GM21717 (cell line): ENCODE data around the gene POU3F1.

Experiments
- ATAC-seq: cut with Tn5 transposase; IDR thresholded peaks from one replicate; pipeline ENCODE4 v1.9.1; 2021; ENCODE audit warnings: mild to moderate bottlenecking, moderate library complexity; ENCODE audit not compliant: unreplicated experiment

POU3F1 gene

DNA sequence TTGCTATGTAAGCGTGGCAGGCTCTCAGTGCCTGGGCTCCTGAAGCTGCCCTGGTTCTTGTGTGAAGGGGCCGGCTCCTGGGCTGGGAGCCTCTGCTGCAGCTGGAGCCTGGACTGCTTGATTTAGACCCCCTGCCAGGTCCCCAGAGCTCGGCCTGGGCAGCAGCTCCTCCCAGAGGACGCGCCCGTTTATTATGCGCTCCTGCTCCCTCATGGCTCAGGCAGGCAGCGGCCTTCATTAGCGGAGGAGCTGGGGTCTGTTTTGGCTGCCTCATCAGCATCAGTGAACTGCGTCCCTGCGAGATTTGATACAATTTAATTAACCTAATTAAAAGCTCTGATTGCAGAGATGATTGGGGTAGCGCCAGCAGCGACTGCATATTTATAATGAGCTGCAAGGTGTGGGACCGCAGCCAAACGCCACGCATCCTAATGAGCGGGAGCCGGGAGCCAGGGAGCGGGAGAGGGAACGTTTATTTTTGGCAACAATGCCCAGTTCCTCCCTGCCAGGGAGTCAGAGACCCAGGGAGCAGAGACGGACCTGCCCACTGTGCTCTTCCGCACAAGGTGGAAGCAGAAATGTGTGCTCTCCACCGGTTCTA lies 17.4 kb downstream of the POU3F1 start:
- ATAC-seq: no peak

GRCh38 chr1:38028671-38029070 lies 17.9 kb downstream of the POU3F1 start:
- no peak for ATAC-seq

DNA sequence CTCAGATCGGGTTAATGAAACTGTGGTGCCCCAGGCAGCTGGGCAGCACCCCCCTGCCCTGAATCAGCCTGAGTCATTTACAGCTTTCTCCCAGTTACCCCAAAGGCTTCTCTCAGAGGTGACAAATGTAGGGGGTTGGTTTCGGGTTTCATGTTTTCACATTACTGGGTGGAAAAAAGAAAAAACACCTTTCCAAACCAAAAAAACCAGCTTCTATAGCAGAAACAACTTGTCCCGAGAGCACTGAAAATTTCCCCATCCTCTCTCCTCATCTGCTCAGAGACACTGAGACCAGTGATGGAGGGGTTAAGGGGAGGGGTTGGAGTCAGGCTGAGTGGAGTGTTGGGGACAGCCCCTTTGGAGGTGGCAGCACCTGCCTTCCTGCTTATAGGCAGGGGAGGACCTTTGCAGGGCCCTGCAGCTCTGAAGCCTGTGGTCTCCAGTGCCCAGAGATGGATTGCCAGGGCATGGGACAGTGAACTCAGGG lies 18.4 kb downstream of the POU3F1 start:
- ATAC-seq: peak; percentile 65

DNA sequence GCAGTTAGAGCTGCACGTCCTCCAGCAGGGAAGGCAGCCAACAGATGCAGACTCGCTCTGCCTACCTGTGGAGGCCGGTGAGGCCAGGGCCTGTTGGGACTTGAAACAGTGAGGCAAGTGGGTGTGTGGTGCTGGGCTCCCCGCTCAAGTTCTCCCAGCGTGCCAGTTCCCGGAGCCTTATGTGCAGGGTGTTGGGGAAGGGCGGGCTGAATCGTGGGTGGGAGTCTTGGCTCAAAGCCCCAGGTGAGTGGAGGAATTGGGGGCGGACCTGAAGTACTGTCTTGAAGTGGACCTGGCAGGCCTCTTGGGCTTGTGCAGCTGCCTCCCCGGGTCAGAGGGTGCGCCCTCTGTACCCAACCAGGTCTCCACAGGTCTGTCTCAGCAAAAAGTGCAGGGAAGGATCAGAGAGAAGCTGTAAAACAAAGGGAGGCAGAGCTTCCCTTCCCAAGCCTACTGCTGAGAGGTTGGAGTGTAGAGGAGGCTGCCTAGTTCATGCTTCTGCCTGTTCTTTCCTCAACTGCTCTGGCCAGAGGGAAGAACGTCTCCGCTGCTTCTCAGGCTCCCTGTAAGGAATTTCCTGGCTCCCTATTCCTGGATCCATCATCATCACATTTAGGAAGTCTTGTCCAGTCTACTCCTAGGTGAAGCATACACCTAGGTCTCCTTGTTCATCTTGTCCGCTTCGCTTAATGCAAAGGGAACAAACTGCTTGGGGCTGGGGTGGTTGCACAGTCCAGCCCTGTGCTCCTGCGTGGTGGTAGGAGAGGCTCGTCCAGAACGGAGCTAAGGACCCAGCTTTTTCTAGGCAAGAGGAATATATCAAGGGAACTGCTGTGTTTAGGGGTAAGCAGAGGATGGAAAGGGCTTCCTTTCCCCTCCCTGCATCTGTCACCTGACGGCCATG lies 19.1 kb downstream of the POU3F1 start:
- no peak for ATAC-seq

- no peak for ATAC-seq
Measured at GRCh38 chr1:38026592-38027200, 19.9 kb downstream of the POU3F1 start.

GRCh38 chr1:38025664-38026063 lies 20.9 kb downstream of the POU3F1 start:
- ATAC-seq: no peak

GRCh38 chr1:38025233-38025632 lies 21.4 kb downstream of the POU3F1 start:
- ATAC-seq: no peak

GRCh38 chr1:38022810-38023209 lies 23.8 kb downstream of the POU3F1 start:
- no peak for ATAC-seq

- ATAC-seq: no peak
Measured at GRCh38 chr1:38021969-38022368, 24.6 kb downstream of the POU3F1 start.

DNA sequence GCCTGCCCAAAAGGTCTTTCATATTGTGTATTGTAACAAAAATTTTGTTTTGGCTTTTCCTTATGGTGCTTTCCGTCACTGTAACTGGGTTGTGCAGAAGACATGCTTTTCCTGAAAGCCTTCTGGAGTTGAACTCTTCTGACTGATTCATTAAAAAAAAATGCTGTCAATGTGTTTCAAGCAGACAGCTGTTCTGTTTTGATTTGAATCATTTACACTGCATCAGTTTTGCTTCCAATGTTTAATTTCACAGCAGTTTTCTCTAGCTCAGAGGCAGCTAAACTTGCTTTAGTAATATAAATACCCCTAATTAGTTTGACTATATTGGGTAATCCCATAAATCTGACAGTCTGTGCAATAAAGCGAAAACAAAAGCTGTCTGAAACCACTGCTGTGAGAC lies 26.2 kb downstream of the POU3F1 start:
- ATAC-seq: no peak

DNA sequence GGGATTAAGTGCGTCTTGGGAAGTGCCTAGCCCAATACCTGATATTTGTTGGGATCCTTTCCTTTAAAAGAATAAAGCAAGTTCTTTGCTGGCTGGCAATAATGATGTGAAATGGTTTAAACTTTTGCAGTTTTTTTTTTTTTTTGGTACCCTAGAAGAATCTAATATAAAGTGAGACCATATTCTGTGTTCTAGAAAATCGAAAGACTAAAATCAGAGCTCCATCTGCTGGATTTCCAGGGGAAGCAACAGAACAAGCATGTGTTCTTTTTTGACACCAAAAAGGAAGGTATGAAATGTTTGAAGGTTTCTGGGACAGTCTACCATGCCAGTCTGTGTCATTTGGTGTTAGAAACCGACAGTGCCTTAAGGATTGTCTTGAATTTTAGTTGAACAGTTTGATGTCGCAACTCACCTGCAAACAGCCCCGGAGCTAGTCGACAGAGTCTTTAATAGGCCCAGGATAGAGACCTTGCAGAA lies 27.7 kb downstream of the POU3F1 start:
- ATAC-seq: no peak

GRCh38 chr1:38015978-38016725 lies 30.4 kb downstream of the POU3F1 start:
- ATAC-seq: no peak

DNA sequence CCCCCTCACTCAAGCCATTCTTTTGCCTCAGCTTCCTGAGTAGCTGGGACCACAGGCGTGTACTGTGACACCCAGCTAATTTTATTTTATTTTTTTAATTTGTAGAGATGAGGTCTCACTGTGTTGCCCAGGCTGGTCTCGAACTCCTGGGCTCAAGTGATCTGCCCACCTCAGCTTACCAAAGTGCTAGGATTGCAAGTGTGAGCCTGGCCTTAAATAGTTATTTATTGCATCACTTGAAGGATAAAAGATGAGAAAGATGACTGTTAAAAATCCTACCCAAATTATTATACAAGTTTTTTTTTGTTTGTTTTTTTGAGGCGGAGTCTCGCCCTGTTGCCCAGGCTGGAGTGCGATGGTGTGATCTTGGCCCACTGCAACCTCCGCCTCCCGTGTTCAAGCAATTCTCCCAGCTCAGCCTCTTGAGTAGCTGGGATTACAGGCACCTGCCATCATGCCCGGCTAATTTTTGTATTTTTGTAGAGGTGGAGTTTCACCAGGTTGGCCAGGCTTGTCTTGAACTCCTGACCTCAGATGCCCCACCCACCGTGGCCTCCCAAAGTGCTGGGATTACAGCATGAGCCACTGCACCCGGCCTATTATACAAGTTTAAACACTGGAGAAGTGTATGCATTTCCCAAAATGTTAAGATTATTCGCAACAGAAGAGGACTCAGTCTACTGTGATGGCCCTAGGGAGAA lies 31.7 kb downstream of the POU3F1 start:
- no peak for ATAC-seq

- no peak for ATAC-seq
Measured at GRCh38 chr1:38014171-38014570, 32.4 kb downstream of the POU3F1 start.

DNA sequence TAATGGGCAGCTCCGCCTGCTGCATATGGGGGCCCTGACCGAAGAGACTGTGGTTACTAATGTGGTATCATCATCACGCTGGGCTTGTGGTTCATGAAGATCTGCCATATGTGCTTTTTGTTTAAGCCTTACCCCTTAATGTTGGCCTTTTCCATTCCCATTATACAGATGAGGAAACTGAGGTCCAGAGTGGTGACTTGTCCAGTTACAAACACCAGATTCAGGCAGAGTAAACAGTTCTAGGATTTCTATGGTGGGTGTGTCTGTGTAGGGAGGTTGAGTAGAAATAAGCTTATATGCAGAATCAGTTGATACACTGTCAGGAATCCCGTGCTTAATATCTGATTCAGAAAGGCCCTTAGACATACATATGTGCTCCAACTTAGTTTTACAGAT lies 33.4 kb downstream of the POU3F1 start:
- peak; percentile 8 for ATAC-seq

DNA sequence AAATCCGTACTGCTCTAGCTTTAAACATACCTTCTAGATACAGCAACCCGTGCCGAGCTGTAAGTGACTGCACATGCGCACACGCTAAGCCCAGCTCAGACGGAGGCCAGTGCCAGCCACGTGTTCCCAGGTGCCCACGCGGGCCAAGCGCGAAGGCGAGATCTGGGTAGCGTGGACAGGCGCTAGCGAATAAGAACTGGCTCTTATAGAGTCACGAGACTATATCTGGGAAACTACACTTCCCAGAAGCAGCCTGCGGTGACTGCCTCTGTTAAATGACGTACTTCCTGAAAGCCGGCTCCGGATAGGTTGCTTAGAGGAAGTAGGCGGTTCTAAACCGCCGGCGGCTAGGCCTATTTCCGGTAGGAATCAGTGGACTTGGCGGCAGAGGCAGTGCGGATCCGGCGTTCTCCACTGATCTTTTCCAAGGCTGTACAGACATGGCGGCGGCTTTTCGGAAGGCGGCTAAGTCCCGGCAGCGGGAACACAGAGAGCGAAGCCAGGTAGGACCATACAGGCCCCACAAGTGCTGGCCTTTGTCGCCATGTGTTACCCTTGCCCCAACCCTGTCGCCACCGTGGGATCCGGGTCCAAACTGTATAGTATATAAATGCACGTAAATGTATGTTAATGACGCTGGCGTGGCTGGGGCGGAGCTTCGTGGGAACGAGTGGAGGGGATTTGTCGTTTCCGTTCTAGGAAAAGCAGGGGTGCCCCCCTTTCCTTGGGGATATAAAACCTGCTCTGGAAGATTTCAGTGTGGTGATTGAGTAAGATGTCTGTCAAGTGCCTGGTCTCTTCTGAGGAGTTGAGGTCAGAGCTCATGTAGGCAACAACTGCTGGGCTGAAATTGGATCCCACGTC lies 34.0 kb downstream of the POU3F1 start, which contains the start of gene UTP11:
Gene UTP11 (plus strand): TSS at position 372 of the 864 bp plus-strand sequence. CDS start 69 bp downstream, at position 441.
- peak; percentile 85 for ATAC-seq

- ATAC-seq: no peak
Measured at GRCh38 chr1:38009841-38010180, 36.8 kb downstream of the POU3F1 start.

DNA sequence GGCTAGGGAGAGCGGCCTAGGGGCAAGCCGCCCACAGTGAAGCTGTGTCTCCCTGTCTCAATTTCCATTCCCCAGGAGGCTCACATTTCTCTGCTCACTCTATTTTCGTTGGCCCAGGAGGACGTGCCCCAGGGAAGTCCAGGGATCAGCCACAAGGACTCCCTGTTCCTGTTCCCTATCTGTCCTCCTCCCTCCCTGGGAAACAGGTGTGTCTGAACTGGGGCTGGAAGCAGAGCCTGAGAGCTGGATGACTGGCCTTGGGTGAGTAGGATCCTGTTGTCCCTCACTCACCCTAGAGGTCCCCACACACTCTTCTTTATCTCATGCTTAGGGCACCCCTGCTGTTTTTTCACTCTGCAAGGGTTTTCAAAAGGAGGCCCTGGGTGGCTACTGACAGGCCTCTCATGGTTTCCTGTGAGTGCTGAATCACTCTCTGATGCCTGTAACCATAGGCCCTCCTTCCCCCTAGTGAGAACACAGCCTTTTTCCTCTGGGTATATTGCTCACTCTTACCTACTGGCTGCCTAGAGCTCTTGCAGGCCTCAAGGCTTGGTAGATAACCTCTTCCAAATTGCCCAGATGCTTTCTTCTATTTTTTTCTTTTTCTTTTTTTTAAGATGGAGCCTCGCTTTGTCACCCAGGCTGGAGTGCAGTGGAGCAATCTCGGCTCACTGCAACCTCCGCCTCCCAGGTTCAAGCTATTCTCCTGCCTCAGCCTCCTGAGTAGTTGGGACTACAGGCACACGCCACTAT lies 37.3 kb downstream of the POU3F1 start:
- ATAC-seq: no peak
